Measurements from ENCODE around the gene COBL.

Gene COBL

GRCh38 chr7:51127618-51127904, 189.0 kb downstream of the COBL start:
- DNase-seq (ENCODE audit: extremely low read depth, low read depth), result no peak
- TF ChIP-seq CTCF (IDR thresholded peaks at IDR 0.05; ENCODE audit: low read depth, low read length, missing control alignments), result no peak
- H3K4me3 ChIP-seq (replicated peaks; ENCODE audit: low read depth, low read length), result no peak overlapping the region

- DNase-seq (ENCODE audit: extremely low read depth, low read depth), result no peak
- no peak overlapping the region for H3K4me3 ChIP-seq (replicated peaks; ENCODE audit: low read depth, low read length)
- TF ChIP-seq CTCF (IDR thresholded peaks at IDR 0.05; ENCODE audit: low read depth, low read length, missing control alignments), result no peak
These were observed 189.6 kb downstream of the COBL start for GRCh38 chr7:51126813-51127617.

- no peak for DNase-seq (ENCODE audit: extremely low read depth, low read depth)
- H3K4me3 ChIP-seq (replicated peaks; ENCODE audit: low read depth, low read length), result no peak overlapping the region
- TF ChIP-seq CTCF (IDR thresholded peaks at IDR 0.05; ENCODE audit: low read depth, low read length, missing control alignments), result no peak
These were observed 190.3 kb downstream of the COBL start for GRCh38 chr7:51126324-51126723.

- no peak overlapping the region for H3K4me3 ChIP-seq (replicated peaks; ENCODE audit: low read depth, low read length)
- TF ChIP-seq CTCF (IDR thresholded peaks at IDR 0.05; ENCODE audit: low read depth, low read length, missing control alignments), result no peak
- no peak for DNase-seq (ENCODE audit: extremely low read depth, low read depth)
These were observed 192.3 kb downstream of the COBL start for GRCh38 chr7:51124321-51124720.

- DNase-seq (ENCODE audit: extremely low read depth, low read depth), result peak; percentile 38
- no peak for TF ChIP-seq CTCF (IDR thresholded peaks at IDR 0.05; ENCODE audit: low read depth, low read length, missing control alignments)
- no peak overlapping the region for H3K4me3 ChIP-seq (replicated peaks; ENCODE audit: low read depth, low read length)
These were observed 193.1 kb downstream of the COBL start for GRCh38 chr7:51123322-51124019.

GRCh38 chr7:51121931-51122425, 194.6 kb downstream of the COBL start:
- H3K4me3 ChIP-seq (replicated peaks; ENCODE audit: low read depth, low read length), result no peak overlapping the region
- no peak for TF ChIP-seq CTCF (IDR thresholded peaks at IDR 0.05; ENCODE audit: low read depth, low read length, missing control alignments)
- no peak for DNase-seq (ENCODE audit: extremely low read depth, low read depth)

Data from HFF-Myc (cell line).